Ascending aorta (tissue), 2 donors: Measurements from ENCODE around the gene CDS1. TPM values are rescaled to one million over a fixed set of nuclear protein-coding genes. Genes with fewer than 3 reads are reported as not detected.

Source experiments
- DNase-seq, 2 donors: peaks; one replicate each; pipeline ENCODE4 v3.0.0-alpha.2; 2019; ENCODE audit warnings: low spot score in 2 of 2
- H3K27ac ChIP-seq, 2 donors: fragments of 200-600 bp; sonication (generic); one replicate each; pipeline ENCODE4 v1.5.1; 2016 to 2017; ENCODE audit warnings: mild to moderate bottlenecking in 1 of 2
- H3K27me3 ChIP-seq: fragments of 200-600 bp; sonication (generic); one replicate; pipeline ENCODE4 v1.5.1; 2017
- H3K36me3 ChIP-seq, 2 donors: fragments of 200-600 bp; sonication (generic); one replicate each; pipeline ENCODE4 v1.5.1; 2016
- H3K4me1 ChIP-seq, 2 donors: fragments of 200-600 bp; sonication (generic); one replicate each; pipeline ENCODE4 v1.5.1; 2016 to 2017; ENCODE audit warnings: mild to moderate bottlenecking in 1 of 2
- H3K4me3 ChIP-seq, 2 donors: fragments of 200-600 bp; sonication (generic); one replicate each; pipeline ENCODE4 v1.5.1; 2016 to 2017; ENCODE audit warnings: mild to moderate bottlenecking in 1 of 2
- H3K9me3 ChIP-seq, 2 donors: fragments of 200-600 bp; sonication (generic); one replicate each; pipeline ENCODE4 v1.5.1; 2016
- CTCF ChIP-seq, 3 experiments: fragments of 200-600 bp in 2 of 3; fragments of 450-650 bp in 1 of 3; sonication (generic) in 2 of 3; IDR thresholded peaks; one replicate each; pipeline ENCODE4 v1.5.1; 2016 to 2019; ENCODE audit warnings: antibody characterized with exemption in 3 of 3, mild to moderate bottlenecking in 1 of 3, moderate library complexity in 1 of 3
- intact Hi-C: fragments of 100-400 bp; cut with DNase I; formaldehyde crosslinking; loops from one replicate; pipeline ENCODE4 v1.15.1; 2023
- total RNA-seq: library from RNA; depleted of rRNA; stranded (reverse); fragments of >200 nt; gene quantifications from one replicate; pipeline ENCODE4 v1.1.0, GENCODE V29; 2016

CDS1 gene
- total RNA-seq, 1 donor from 2014 or later, result 0.11 TPM

- TF ChIP-seq CTCF (IDR thresholded peaks at IDR 0.05), result no peak
- no peaks in the 10 kb centered on the region for H3K36me3 ChIP-seq
- intact Hi-C loops, result no loop called here
- no peak overlapping the region for H3K27ac ChIP-seq
- no peaks in the 10 kb centered on the region for H3K27me3 ChIP-seq
- DNase-seq, result no peak
- no peaks in the 10 kb centered on the region for H3K9me3 ChIP-seq
- H3K4me3 ChIP-seq, result no peak overlapping the region
- H3K4me1 ChIP-seq, result no peaks in the 10 kb centered on the region
Observed at GRCh38 chr4:84648178-84648577, 65.3 kb downstream of the CDS1 start.

GRCh38 chr4:84648863-84649647 is 66.1 kb downstream of the CDS1 start:
- TF ChIP-seq CTCF (IDR thresholded peaks at IDR 0.05), result no peak
- no peaks in the 10 kb centered on the region for H3K36me3 ChIP-seq
- intact Hi-C loops, result no loop called here

GRCh38 chr4:84651499-84651898 is 68.6 kb downstream of the CDS1 start:
- H3K4me3 ChIP-seq, result no peak overlapping the region
- no peaks in the 10 kb centered on the region for H3K27me3 ChIP-seq
- no peak overlapping the region for H3K27ac ChIP-seq
- H3K9me3 ChIP-seq, result no peaks in the 10 kb centered on the region
- TF ChIP-seq CTCF (IDR thresholded peaks at IDR 0.05), result no peak
- intact Hi-C loops, result no loop called here
- H3K4me1 ChIP-seq, result no peaks in the 10 kb centered on the region
- H3K36me3 ChIP-seq, result no peaks in the 10 kb centered on the region
- DNase-seq, result no peak

More at GRCh38 chr4:84648863-84649647, 66.1 kb downstream of the CDS1 start:
- H3K4me1 ChIP-seq, result no peaks in the 10 kb centered on the region
- H3K9me3 ChIP-seq, result no peaks in the 10 kb centered on the region
- DNase-seq, result no peak
- H3K27ac ChIP-seq, result no peak overlapping the region
- H3K4me3 ChIP-seq, result no peak overlapping the region
- H3K27me3 ChIP-seq, result no peaks in the 10 kb centered on the region

- Histone ChIP-seq H3K27ac (no peak overlapping the region), H3K27me3 (no peaks in the 10 kb centered on the region), H3K36me3 (no peaks in the 10 kb centered on the region), H3K4me1 (no peaks in the 10 kb centered on the region), H3K4me3 (no peak overlapping the region), H3K9me3 (no peaks in the 10 kb centered on the region)
- intact Hi-C loops, result no loop called here
- TF ChIP-seq CTCF (IDR thresholded peaks at IDR 0.05), result no peak
- no peak for DNase-seq
Observed at GRCh38 chr4:84652478-84652877, 69.6 kb downstream of the CDS1 start.

GRCh38 chr4:84660606-84661005 is 77.7 kb downstream of the CDS1 start:
- no peak for DNase-seq
- no peaks in the 10 kb centered on the region for H3K27me3 ChIP-seq
- H3K36me3 ChIP-seq, result peaks cover 0 to 4% of the 10 kb centered on the region in 2 donors
- H3K9me3 ChIP-seq, result no peaks in the 10 kb centered on the region
- no peak overlapping the region for H3K27ac ChIP-seq
- no peak for TF ChIP-seq CTCF (IDR thresholded peaks at IDR 0.05)
- no peaks in the 10 kb centered on the region for H3K4me1 ChIP-seq
- intact Hi-C loops, result no loop called here
- H3K4me3 ChIP-seq, result no peak overlapping the region
